ENCODE measurements around the gene ZNF175. TPM values are rescaled to one million over a fixed set of nuclear protein-coding genes. Genes with fewer than 3 reads are reported as not detected.

ZNF175 gene
- total RNA-seq, 1 donor from 2014 or later = 8.1 TPM

DNA sequence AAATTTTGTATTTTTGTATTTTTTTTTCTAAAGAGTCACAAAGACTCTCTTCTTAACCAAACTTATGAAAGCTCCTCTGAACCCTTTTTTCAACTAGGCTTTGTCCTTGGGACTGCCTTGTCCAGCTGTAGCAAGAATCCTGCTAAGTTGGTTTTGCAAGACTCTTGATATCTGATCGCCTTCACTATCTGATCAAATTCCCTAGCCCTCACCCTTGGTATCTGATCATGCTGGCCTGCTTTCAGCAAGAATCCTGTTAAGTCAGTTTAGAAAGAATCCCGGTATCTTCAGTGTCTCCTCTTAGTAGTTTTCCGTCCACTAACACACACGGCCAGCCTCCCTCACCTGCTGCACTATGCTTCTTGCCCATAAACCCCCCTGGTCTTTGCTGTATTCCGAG, 61.0 kb downstream of the ZNF175 start:
- no peaks in the 10 kb centered on the region for H3K4me1 Mint-ChIP-seq
- peaks cover 9% of the 10 kb centered on the region for H3K27me3 Mint-ChIP-seq (ENCODE audit: insufficient read depth, low read depth)
- Histone ChIP-seq H3K4me2 (no peak overlapping the region), H3K27ac (no peak overlapping the region), H3K79me2 (ENCODE audit: low read depth) (no peaks in the 10 kb centered on the region), H3K9ac (no peak overlapping the region), H3K27me3 (no peaks in the 10 kb centered on the region), H3K36me3 (no peaks in the 10 kb centered on the region), H4K20me1 (ENCODE audit: low read depth) (no peaks in the 10 kb centered on the region), H2AFZ (replicated peaks) (no peak overlapping the region), H3K4me1 (no peaks in the 10 kb centered on the region), H3F3A (ENCODE audit: low read depth) (no peaks in the 10 kb centered on the region), H3K9me3 (ENCODE audit: low read depth) (no peaks in the 10 kb centered on the region), H3K4me3 (no peak overlapping the region)
- TF ChIP-seq CTCF (IDR thresholded peaks at IDR 0.05) (no peak), EZH2 (IDR thresholded peaks at IDR 0.05) (no peak), EZH2phosphoT487 (IDR thresholded peaks at IDR 0.05) (no peak)
- DNase-seq (ENCODE audit: low spot score) = no peak
- peaks cover 15% of the 10 kb centered on the region for H3K9me3 Mint-ChIP-seq
- H3K27ac Mint-ChIP-seq = no peak overlapping the region
- H3K36me3 Mint-ChIP-seq = no peaks in the 10 kb centered on the region
- H3K4me3 Mint-ChIP-seq = no peak overlapping the region

DNA sequence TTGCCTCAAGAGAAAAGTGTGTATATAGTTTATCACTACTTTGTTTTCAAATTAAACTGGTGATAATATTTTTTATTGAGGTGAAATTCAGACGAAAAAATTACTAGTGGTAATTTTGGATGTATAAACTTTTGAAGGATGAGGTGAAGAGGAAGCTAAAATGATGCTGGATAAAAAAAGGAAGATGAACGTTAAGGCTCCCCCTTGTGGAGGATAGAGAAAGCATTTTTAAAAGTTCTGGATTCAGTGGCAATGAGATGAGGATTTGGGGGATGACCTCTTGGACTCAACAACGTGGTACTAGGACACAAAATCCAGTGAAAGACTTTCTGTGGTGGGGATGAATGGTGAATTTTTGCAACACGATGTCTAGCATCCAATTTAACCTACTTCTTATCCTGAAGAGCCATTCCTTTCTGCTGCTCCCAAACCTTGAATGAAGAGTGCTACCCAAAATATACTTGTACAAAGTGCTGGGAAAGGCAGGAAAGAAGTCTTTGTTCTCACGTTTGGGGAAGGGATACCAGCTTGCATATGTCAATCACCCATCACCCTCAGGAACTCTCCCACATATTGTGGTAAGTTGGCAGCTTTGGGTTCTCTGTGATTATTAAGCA, 66.4 kb downstream of the ZNF175 start:
- Histone ChIP-seq H3K4me1 (no peaks in the 10 kb centered on the region), H3K36me3 (no peaks in the 10 kb centered on the region), H3K27me3 (no peaks in the 10 kb centered on the region), H4K20me1 (ENCODE audit: low read depth) (no peaks in the 10 kb centered on the region), H2AFZ (replicated peaks) (no peak overlapping the region), H3F3A (ENCODE audit: low read depth) (no peaks in the 10 kb centered on the region), H3K4me3 (no peak overlapping the region), H3K79me2 (ENCODE audit: low read depth) (no peaks in the 10 kb centered on the region), H3K9me3 (ENCODE audit: low read depth) (peaks cover 7% of the 10 kb centered on the region), H3K27ac (no peak overlapping the region), H3K4me2 (no peak overlapping the region), H3K9ac (no peak overlapping the region)
- Mint-ChIP-seq H3K9me3 (peaks cover 7% of the 10 kb centered on the region), H3K27me3 (ENCODE audit: insufficient read depth, low read depth) (peaks cover 5% of the 10 kb centered on the region), H3K4me3 (no peak overlapping the region), H3K4me1 (no peaks in the 10 kb centered on the region), H3K36me3 (no peaks in the 10 kb centered on the region), H3K27ac (no peak overlapping the region)
- no peak for DNase-seq (ENCODE audit: low spot score)
- TF ChIP-seq CTCF (IDR thresholded peaks at IDR 0.05) (peak; percentile 49), EZH2phosphoT487 (IDR thresholded peaks at IDR 0.05) (no peak)

- H3K27ac ChIP-seq = no peak overlapping the region
- no peak overlapping the region for H3K9ac ChIP-seq
- no peaks in the 10 kb centered on the region for H4K20me1 ChIP-seq (ENCODE audit: low read depth)
- Mint-ChIP-seq H3K4me3 (no peak overlapping the region), H3K27me3 (ENCODE audit: insufficient read depth, low read depth) (peaks cover 14% of the 10 kb centered on the region), H3K4me1 (no peaks in the 10 kb centered on the region), H3K27ac (no peak overlapping the region), H3K9me3 (peaks cover 10% of the 10 kb centered on the region), H3K36me3 (no peaks in the 10 kb centered on the region)
- H3K4me3 ChIP-seq = no peak overlapping the region
- no peaks in the 10 kb centered on the region for H3K4me1 ChIP-seq
- no peak overlapping the region for H2AFZ ChIP-seq (replicated peaks)
- H3K36me3 ChIP-seq = no peaks in the 10 kb centered on the region
- TF ChIP-seq EZH2phosphoT487 (IDR thresholded peaks at IDR 0.05) = no peak
- TF ChIP-seq EZH2 (IDR thresholded peaks at IDR 0.05) = no peak
- TF ChIP-seq CTCF (IDR thresholded peaks at IDR 0.05) = no peak
- H3K4me2 ChIP-seq = no peak overlapping the region
- H3K79me2 ChIP-seq (ENCODE audit: low read depth) = no peaks in the 10 kb centered on the region
- H3K27me3 ChIP-seq = no peaks in the 10 kb centered on the region
- H3K9me3 ChIP-seq (ENCODE audit: low read depth) = peaks cover 7% of the 10 kb centered on the region
- H3F3A ChIP-seq (ENCODE audit: low read depth) = no peaks in the 10 kb centered on the region
- no peak for DNase-seq (ENCODE audit: low spot score)
These were observed 68.8 kb downstream of the ZNF175 start for GRCh38 chr19:51639916-51640315.
